ENCODE results near the gene ZC3H4. TPM values are rescaled to one million over a fixed set of nuclear protein-coding genes. Genes with fewer than 3 reads are reported as not detected.

Gene ZC3H4
- total and polyA plus RNA-seq, 9 of the 15 experiments (the other 6 are each of a cell fraction or from before 2014, with no cell fraction given), result 2.2 to 75.6 (median 18.3) TPM

DNA sequence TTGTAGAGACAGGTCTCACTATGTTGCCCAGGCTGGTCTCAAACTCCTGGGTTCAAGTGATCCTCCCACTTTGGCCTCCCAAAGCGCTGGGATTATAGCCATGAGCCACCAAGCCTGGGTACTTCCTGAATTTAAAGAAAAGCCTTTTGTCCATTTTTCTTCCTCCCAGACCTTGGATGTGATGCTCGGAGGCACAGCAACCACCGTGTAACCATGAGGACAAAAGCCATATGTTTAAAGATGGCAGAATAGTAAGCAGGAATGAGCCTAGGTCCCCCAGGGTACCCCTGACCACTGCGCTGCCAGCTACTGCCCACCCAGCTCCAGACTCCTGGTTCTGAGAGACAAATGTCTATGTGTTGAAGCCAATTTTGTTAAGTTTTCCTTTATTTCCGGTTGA lies 31.1 kb downstream of the ZC3H4 start:
- in situ Hi-C loops (cut with MboI) (loop anchor here (5.0 kb wide), 1 partner anchor 45 kb away; no protein-coding TSS in a partner anchor), intact Hi-C loops (cut with micrococcal nuclease) (no loop called here)
- no peaks in the 10 kb centered on the region; a peak in 1 of 5 replicates for H3K4me1 ChIP-seq (replicated peaks in 1 of 2; ENCODE audit: control insufficient read depth in 2 of 2, insufficient read depth in 2 of 2, low read length in 2 of 2)
- H3K36me3 ChIP-seq (ENCODE audit: control insufficient read depth, insufficient read depth, low read length), result peaks cover 97% of the 10 kb centered on the region; the same call in 2 of the 3 replicates
- ATAC-seq (no peak), FAIRE-seq (no peak), DNase-seq (ENCODE audit: extremely low read depth in 1 of 4, low spot score in 3 of 4) (no peak)
- H3K9ac ChIP-seq (ENCODE audit: insufficient read depth in 1 of 2, low read depth in 2 of 2, low read length in 2 of 2), result no peak overlapping the region
- 88% methylated on average over 5 of the region's 5 CpGs for WGBS (ENCODE audit: insufficient coverage, low coverage, missing lambda C conversion rate)
- H3K27me3 ChIP-seq (ENCODE audit: control insufficient read depth in 2 of 2, insufficient read depth in 2 of 2, low read length in 2 of 2), result no peaks in the 10 kb centered on the region
- no peak overlapping the region for H3K27ac ChIP-seq (ENCODE audit: extremely low read depth, low read depth, low read length)
- POLR2A ChIA-PET, result interaction anchor here (0.6 to 2.3 kb wide), 3 partner anchors 29 to 56 kb away, joined by 3 to 13 read pairs (median 3); partner anchors contain the start of gene ZC3H4
- no peaks in the 10 kb centered on the region for H3K9me1 ChIP-seq (ENCODE audit: control insufficient read depth, insufficient read depth, low read length)
- H3K4me3 ChIP-seq, result no peak overlapping the region
- no peaks in the 10 kb centered on the region for H4K20me1 ChIP-seq (replicated peaks; ENCODE audit: control insufficient read depth, insufficient read depth, low read length)
- H2AFZ ChIP-seq (ENCODE audit: low read depth, low read length), result no peak overlapping the region
- TF ChIP-seq ZNF23 (CRISPR knock-in tag; IDR thresholded peaks at IDR 0.05), result no peak
- peak; percentile 93 for TF ChIP-seq RBM25 (IDR thresholded peaks at IDR 0.05; ENCODE audit: low read depth, low read length, severe bottlenecking)
- TF ChIP-seq, protein P1, sequence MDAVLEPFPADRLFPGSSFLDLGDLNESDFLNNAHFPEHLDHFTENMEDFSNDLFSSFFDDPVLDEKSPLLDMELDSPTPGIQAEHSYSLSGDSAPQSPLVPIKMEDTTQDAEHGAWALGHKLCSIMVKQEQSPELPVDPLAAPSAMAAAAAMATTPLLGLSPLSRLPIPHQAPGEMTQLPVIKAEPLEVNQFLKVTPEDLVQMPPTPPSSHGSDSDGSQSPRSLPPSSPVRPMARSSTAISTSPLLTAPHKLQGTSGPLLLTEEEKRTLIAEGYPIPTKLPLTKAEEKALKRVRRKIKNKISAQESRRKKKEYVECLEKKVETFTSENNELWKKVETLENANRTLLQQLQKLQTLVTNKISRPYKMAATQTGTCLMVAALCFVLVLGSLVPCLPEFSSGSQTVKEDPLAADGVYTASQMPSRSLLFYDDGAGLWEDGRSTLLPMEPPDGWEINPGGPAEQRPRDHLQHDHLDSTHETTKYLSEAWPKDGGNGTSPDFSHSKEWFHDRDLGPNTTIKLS (IDR thresholded peaks at IDR 0.05; ENCODE audit: borderline replicate concordance, low read depth), result no peak
- no peak for TF ChIP-seq NFRKB (IDR thresholded peaks at IDR 0.05; ENCODE audit: low read depth)
- no peak for TF ChIP-seq ZNF217 (CRISPR knock-in tag; IDR thresholded peaks at IDR 0.05)
- no peak for TF ChIP-seq NFATC3 (IDR thresholded peaks at IDR 0.05)
- no peak for TF ChIP-seq ZNF197 (CRISPR knock-in tag; IDR thresholded peaks at IDR 0.05; ENCODE audit: low read depth)
- TF ChIP-seq ARNT (IDR thresholded peaks at IDR 0.05), result no peak
- no TSS peak for BruUV-seq (replicated peaks)
- no peaks in the 10 kb centered on the region for H3K9me3 ChIP-seq (replicated peaks; ENCODE audit: control insufficient read depth, insufficient read depth, low read depth, low read length)
- CTCF ChIA-PET (ENCODE audit: low intra/inter-chr PET ratio), result no interaction called here
- H3K4me2 ChIP-seq (ENCODE audit: insufficient read depth, low read length), result no peak overlapping the region
- no peaks in the 10 kb centered on the region; the same call in 2 of the 3 replicates for H3K79me2 ChIP-seq (ENCODE audit: control insufficient read depth, insufficient read depth, low read length)
